Measurements from ENCODE around the gene FASN. TPM values are rescaled to one million over a fixed set of nuclear protein-coding genes. Genes with fewer than 3 reads are reported as not detected.

Gene FASN
- total RNA-seq, 1 donor from 2014 or later, result 228 TPM

DNA sequence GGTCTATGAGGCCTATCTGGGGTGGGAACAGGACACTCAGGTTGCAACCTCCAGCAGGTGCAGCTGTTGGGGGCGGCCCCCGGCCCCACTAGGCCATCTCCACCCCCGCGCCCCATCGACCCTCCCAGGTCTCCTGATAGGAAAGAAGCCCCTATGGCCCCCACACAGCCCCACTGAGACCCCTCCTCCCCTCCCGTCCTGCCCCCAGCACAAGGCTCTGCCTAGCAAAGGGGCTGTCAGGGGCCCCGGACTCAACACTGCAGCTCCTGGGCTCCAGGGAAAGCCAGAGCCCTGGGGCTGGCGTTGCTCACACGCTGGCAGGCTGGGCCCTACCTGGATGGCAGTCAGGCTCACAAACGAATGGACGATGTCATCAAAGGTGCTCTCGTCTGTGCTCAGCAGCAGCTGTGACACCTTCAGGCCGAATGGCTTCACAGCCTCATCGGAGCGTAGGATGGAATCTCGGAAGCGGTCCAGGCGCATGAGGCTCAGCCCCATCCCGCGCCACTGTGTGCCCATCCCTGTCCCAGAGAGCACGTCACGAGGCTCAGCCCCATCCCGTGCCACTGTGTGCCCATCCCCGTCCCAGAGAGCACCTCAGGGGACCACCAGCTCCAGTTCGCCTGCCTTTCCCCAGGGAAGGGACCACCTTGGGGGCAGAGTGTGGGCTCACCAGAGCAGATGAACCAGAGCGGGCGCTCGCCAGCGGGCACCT, 7.3 kb downstream of the FASN start:
- no peaks in the 10 kb centered on the region for H3K9me3 Mint-ChIP-seq
- TF ChIP-seq, protein P1, sequence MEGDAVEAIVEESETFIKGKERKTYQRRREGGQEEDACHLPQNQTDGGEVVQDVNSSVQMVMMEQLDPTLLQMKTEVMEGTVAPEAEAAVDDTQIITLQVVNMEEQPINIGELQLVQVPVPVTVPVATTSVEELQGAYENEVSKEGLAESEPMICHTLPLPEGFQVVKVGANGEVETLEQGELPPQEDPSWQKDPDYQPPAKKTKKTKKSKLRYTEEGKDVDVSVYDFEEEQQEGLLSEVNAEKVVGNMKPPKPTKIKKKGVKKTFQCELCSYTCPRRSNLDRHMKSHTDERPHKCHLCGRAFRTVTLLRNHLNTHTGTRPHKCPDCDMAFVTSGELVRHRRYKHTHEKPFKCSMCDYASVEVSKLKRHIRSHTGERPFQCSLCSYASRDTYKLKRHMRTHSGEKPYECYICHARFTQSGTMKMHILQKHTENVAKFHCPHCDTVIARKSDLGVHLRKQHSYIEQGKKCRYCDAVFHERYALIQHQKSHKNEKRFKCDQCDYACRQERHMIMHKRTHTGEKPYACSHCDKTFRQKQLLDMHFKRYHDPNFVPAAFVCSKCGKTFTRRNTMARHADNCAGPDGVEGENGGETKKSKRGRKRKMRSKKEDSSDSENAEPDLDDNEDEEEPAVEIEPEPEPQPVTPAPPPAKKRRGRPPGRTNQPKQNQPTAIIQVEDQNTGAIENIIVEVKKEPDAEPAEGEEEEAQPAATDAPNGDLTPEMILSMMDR (conservative IDR thresholded peaks at IDR 0.05), result no peak
- no peak for DNase-seq (ENCODE audit: extremely low spot score, unreplicated experiment)
- no peaks in the 10 kb centered on the region for H3K27me3 Mint-ChIP-seq
- no peaks in the 10 kb centered on the region for H3K36me3 Mint-ChIP-seq
- H3K4me1 Mint-ChIP-seq (ENCODE audit: unreplicated experiment), result no peaks in the 10 kb centered on the region
- H3K4me3 Mint-ChIP-seq, result no peak overlapping the region
- no peak overlapping the region for H3K27ac Mint-ChIP-seq

DNA sequence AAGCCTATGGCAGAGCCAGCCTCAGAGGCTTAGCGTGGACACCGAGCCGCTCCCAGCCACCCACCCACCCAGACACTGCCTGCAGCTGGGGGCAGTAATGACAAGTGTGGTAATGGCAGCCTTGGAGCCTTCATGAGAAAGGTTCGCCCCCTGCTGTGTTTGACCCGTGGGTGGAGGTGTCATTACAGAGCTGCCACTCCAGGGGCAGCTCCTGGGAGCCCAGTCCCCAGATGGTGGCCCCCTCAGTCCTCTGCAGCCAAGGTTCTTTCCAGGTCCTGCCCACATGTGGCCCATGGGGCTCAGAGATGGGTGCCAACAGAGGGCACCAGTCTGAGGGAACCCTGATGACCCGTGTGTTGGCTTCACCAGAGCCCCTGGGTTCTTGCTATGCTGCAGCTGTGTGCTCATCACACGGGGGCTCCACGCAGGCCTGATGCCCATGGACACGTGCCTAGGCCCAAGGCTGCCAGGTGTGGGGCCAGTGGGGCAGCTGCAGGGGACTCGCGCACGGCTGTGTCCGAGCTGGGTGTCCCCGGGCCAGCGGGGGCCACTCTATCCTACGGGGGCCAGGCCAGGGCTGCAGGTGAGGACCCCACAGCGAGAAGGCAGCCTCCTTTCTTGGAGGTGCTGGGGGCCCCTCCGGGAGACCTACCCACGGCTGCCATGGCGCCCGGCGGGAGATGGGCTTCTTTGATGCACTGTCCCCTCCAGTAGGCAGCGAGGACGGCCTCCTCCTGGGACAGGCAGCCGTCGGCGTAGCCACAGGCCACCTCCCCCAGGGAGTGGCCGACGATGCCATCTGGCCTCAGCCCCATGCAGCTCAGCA, 8.1 kb downstream of the FASN start:
- Mint-ChIP-seq H3K4me3 (no peak overlapping the region), H3K27me3 (no peaks in the 10 kb centered on the region), H3K9me3 (no peaks in the 10 kb centered on the region), H3K4me1 (ENCODE audit: unreplicated experiment) (no peaks in the 10 kb centered on the region), H3K36me3 (no peaks in the 10 kb centered on the region), H3K27ac (no peak overlapping the region)
- TF ChIP-seq, protein P1 (conservative IDR thresholded peaks at IDR 0.05), result no peak
- no peak for DNase-seq (ENCODE audit: extremely low spot score, unreplicated experiment)

DNA sequence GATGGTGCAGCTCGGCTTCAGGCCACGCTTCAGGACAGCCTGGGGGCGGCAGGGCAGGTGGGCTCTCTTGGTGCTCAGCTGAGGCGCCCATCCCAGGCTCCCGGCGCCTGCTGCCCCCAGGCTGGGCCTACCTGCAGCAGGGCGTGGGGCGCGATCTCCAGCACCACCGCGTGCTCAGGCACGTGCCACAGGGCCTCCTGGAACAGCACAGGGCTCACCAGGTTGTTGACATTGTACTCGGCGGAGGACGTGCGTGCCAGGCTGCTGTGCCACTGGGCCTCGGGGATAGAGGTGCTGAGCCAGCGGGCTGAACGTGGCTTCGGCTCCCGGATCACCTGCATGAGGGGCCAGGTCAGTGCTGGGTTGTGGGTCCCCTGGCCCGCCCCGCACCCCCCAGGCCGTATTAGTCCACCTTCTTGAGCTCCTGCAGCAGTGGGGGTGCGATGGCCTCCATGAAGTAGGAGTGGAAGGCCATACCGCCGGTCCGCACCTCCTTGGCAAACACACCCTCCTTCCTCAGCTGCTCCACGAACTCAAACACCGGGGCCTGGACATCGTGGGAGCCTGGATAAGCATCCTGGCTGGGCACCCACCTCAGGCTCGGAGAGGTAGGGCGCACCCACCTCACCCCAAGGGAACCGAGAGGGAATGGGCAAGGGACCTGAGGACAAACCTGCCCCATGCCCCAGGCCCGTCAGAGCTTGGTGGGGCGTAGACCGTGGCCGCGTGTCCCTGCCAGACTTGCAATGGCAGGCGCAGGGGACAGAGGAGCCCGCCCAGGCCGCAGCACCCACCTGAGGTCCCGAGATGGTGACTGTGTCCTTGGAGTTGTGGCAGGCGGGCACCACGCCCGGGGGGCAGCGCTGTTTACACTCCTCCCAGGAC, 9.0 kb downstream of the FASN start:
- Mint-ChIP-seq H3K27ac (no peak overlapping the region), H3K4me1 (ENCODE audit: unreplicated experiment) (no peaks in the 10 kb centered on the region), H3K27me3 (no peaks in the 10 kb centered on the region), H3K4me3 (no peak overlapping the region), H3K9me3 (no peaks in the 10 kb centered on the region), H3K36me3 (no peaks in the 10 kb centered on the region)
- TF ChIP-seq, protein P1 (conservative IDR thresholded peaks at IDR 0.05), result no peak
- DNase-seq (ENCODE audit: extremely low spot score, unreplicated experiment), result no peak

DNA sequence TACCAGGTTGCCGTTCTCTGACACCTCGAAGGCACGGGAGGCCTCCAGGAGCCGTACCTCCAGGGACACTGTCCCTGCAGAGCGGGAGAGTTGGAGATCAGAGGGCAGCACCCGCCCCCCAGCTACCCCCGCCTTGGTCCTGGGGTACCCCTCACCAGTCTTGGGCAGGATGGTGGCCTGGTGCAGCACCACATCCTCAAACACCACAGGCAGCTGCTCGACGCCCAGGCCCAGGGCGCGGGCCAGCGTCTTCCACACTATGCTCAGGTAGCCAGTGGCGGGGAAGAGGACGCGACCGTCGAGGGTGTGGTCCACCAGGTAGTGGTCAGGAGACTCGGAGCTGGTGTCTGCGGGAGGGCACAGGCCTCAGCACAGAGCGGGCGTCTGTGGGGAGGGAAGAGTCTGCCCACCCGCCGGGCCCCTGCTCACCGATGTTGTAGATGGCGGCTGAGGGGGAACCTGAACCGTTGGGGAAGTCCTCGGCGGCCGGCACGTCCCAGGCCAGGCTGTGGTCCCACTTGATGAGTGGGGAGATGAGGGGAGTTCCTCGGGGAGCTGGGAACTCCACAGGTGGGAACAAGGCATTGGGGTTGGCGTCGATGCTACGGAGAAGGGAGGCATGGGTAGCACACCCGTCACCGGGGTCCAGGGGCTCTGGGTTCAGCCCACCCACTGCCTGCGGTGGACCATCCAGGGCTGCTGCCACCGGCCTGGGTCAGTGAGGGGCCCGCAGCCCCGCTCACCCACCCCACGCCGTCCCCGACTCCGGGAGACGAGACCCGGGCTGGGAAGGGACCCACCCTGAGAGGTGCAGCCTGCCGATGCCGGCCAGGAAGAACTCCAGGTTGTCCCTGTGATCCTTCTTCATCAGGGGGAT, 9.8 kb downstream of the FASN start:
- Mint-ChIP-seq H3K4me3 (no peak overlapping the region), H3K36me3 (no peaks in the 10 kb centered on the region), H3K4me1 (ENCODE audit: unreplicated experiment) (no peaks in the 10 kb centered on the region), H3K27ac (no peak overlapping the region), H3K27me3 (no peaks in the 10 kb centered on the region), H3K9me3 (no peaks in the 10 kb centered on the region)
- DNase-seq (ENCODE audit: extremely low spot score, unreplicated experiment), result no peak
- TF ChIP-seq, protein P1 (conservative IDR thresholded peaks at IDR 0.05), result no peak

Measured in type B pancreatic cell (in vitro differentiated cells).